ENCODE measurements around the gene EFL1.
"Not testable (repeated sequence)": the region's sequence is repeated elsewhere in the genome, so short reads cannot be mapped to it uniquely, and the experiment has no call there.

Gene EFL1

GRCh38 chr15:82298520-82298919 is 36.0 kb upstream of the EFL1 start:
- TF ChIP-seq CTCF (IDR thresholded peaks at IDR 0.05; ENCODE audit: low read depth, low read length), result no peak
- Histone ChIP-seq H3K27ac (no peak overlapping the region), H3K9me3 (ENCODE audit: severe bottlenecking) (no peaks in the 10 kb centered on the region), H3K4me3 (ENCODE audit: low read depth, low read length) (no peak overlapping the region), H3K27me3 (ENCODE audit: insufficient read depth, low read depth, severe bottlenecking) (no peaks in the 10 kb centered on the region), H3K36me3 (no peaks in the 10 kb centered on the region)
- DNase-seq, result no peak

- Histone ChIP-seq H3K9me3 (ENCODE audit: severe bottlenecking) (no peaks in the 10 kb centered on the region), H3K27me3 (ENCODE audit: insufficient read depth, low read depth, severe bottlenecking) (no peaks in the 10 kb centered on the region), H3K4me3 (ENCODE audit: low read depth, low read length) (no peak overlapping the region), H3K36me3 (no peaks in the 10 kb centered on the region), H3K27ac (no peak overlapping the region)
- no peak for TF ChIP-seq CTCF (IDR thresholded peaks at IDR 0.05; ENCODE audit: low read depth, low read length)
- DNase-seq, result no peak
Measured at GRCh38 chr15:82298032-82298431, 35.5 kb upstream of the EFL1 start.

- Histone ChIP-seq H3K27ac (no peak overlapping the region), H3K27me3 (ENCODE audit: insufficient read depth, low read depth, severe bottlenecking) (no peaks in the 10 kb centered on the region), H3K4me3 (ENCODE audit: low read depth, low read length) (no peak overlapping the region), H3K36me3 (no peaks in the 10 kb centered on the region), H3K9me3 (ENCODE audit: severe bottlenecking) (no peaks in the 10 kb centered on the region)
- no peak for TF ChIP-seq CTCF (IDR thresholded peaks at IDR 0.05; ENCODE audit: low read depth, low read length)
- DNase-seq, result no peak
Measured at GRCh38 chr15:82297546-82297945, 35.0 kb upstream of the EFL1 start.

GRCh38 chr15:82294061-82294690 is 31.6 kb upstream of the EFL1 start:
- Histone ChIP-seq H3K27me3 (ENCODE audit: insufficient read depth, low read depth, severe bottlenecking) (no peaks in the 10 kb centered on the region), H3K27ac (no peak overlapping the region)
- no peak for DNase-seq

GRCh38 chr15:82292271-82292670 is 29.7 kb upstream of the EFL1 start:
- DNase-seq, result no peak

More at GRCh38 chr15:82294061-82294690, 31.6 kb upstream of the EFL1 start:
- TF ChIP-seq CTCF (IDR thresholded peaks at IDR 0.05; ENCODE audit: low read depth, low read length), result no peak
- H3K9me3 ChIP-seq (ENCODE audit: severe bottlenecking), result no peaks in the 10 kb centered on the region
- no peaks in the 10 kb centered on the region for H3K36me3 ChIP-seq
- H3K4me3 ChIP-seq (ENCODE audit: low read depth, low read length), result no peak overlapping the region

GRCh38 chr15:82288202-82288601 is 25.7 kb upstream of the EFL1 start:
- H3K27me3 ChIP-seq (ENCODE audit: insufficient read depth, low read depth, severe bottlenecking); DNase-seq; H3K4me3 ChIP-seq (ENCODE audit: low read depth, low read length); H3K36me3 ChIP-seq; H3K27ac ChIP-seq; H3K9me3 ChIP-seq (ENCODE audit: severe bottlenecking): not testable (repeated sequence)

More at GRCh38 chr15:82292271-82292670, 29.7 kb upstream of the EFL1 start:
- no peaks in the 10 kb centered on the region for H3K36me3 ChIP-seq
- no peaks in the 10 kb centered on the region for H3K9me3 ChIP-seq (ENCODE audit: severe bottlenecking)
- no peak for TF ChIP-seq CTCF (IDR thresholded peaks at IDR 0.05; ENCODE audit: low read depth, low read length)
- H3K4me3 ChIP-seq (ENCODE audit: low read depth, low read length), result no peak overlapping the region
- no peaks in the 10 kb centered on the region for H3K27me3 ChIP-seq (ENCODE audit: insufficient read depth, low read depth, severe bottlenecking)
- H3K27ac ChIP-seq, result no peak overlapping the region

GRCh38 chr15:82286475-82286874 is 23.9 kb upstream of the EFL1 start:
- not testable (repeated sequence) for H3K9me3 ChIP-seq (ENCODE audit: severe bottlenecking); H3K4me3 ChIP-seq (ENCODE audit: low read depth, low read length); H3K27me3 ChIP-seq (ENCODE audit: insufficient read depth, low read depth, severe bottlenecking); DNase-seq; H3K36me3 ChIP-seq; H3K27ac ChIP-seq

- not testable (repeated sequence) for H3K36me3 ChIP-seq; H3K9me3 ChIP-seq (ENCODE audit: severe bottlenecking); H3K27ac ChIP-seq; DNase-seq; H3K4me3 ChIP-seq (ENCODE audit: low read depth, low read length); H3K27me3 ChIP-seq (ENCODE audit: insufficient read depth, low read depth, severe bottlenecking)
Measured at GRCh38 chr15:82284381-82284780, 21.8 kb upstream of the EFL1 start.

GRCh38 chr15:82282386-82282785 is 19.9 kb upstream of the EFL1 start:
- not testable (repeated sequence) for H3K27me3 ChIP-seq (ENCODE audit: insufficient read depth, low read depth, severe bottlenecking); H3K9me3 ChIP-seq (ENCODE audit: severe bottlenecking); H3K36me3 ChIP-seq; H3K27ac ChIP-seq; DNase-seq; H3K4me3 ChIP-seq (ENCODE audit: low read depth, low read length)

- H3K36me3 ChIP-seq, result not testable (repeated sequence)
Measured at GRCh38 chr15:82281276-82281675, 18.7 kb upstream of the EFL1 start.

More at GRCh38 chr15:82281276-82281675, 18.7 kb upstream of the EFL1 start:
- not testable (repeated sequence) for H3K4me3 ChIP-seq (ENCODE audit: low read depth, low read length); H3K27me3 ChIP-seq (ENCODE audit: insufficient read depth, low read depth, severe bottlenecking); H3K9me3 ChIP-seq (ENCODE audit: severe bottlenecking); H3K27ac ChIP-seq; DNase-seq

Measured in WERI-Rb-1 (cell line).